Measurements from ENCODE around the gene THEMIS.

DNA sequence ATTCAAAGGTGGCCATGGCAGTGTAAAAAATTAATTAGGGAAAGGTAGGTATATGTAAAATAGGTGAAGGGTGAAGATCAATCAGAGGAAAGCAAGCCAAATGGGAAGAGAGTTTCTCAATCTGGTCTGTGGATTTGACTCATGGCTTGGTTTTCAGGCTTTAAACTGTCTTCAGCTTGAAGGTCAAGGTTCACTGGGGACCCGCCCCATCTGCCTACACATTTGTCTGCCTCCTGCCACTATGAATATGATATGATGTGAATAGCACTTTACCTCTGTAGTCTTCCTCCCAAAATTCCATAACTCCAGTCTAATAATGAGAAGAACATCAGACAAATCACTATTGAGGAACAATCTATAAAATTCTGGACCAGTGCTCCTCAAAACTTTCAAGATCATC is 32.3 kb upstream of the THEMIS start:
- TF ChIP-seq POLR2AphosphoS5 (IDR thresholded peaks at IDR 0.05; ENCODE audit: low read depth, low read length) (no peak), POLR2A (IDR thresholded peaks at IDR 0.05; ENCODE audit: low read depth, low read length) (no peak), TAF1 (IDR thresholded peaks at IDR 0.05; ENCODE audit: low read depth, low read length) (no peak), SPI1 (IDR thresholded peaks at IDR 0.05; ENCODE audit: low read depth, low read length) (no peak), PAX5 (IDR thresholded peaks at IDR 0.05; ENCODE audit: insufficient read depth, low read length, severe bottlenecking) (no peak), POU2F2 (IDR thresholded peaks at IDR 0.05; ENCODE audit: low read depth, low read length) (no peak)

All from GM12891 (cell line).